GM23338 (cell line): Measurements from ENCODE around the gene PARP11. TPM values are rescaled to one million over a fixed set of nuclear protein-coding genes. Genes with fewer than 3 reads are reported as not detected.

ENCODE experiments used
- ATAC-seq: fragments of 200-7000 bp; cut with Tn5 transposase; 3 replicates; pipeline ENCODE4 v1.9.1; 2020
- DNase-seq: peaks from one replicate; pipeline ENCODE4 v3.0.0-alpha.2; 2015; ENCODE audit warnings: low spot score
- H2AFZ ChIP-seq: fragments of 200-600 bp; sonication (generic); 2 replicates; pipeline ENCODE4 v1.8.0; 2016; ENCODE audit warnings: antibody characterized with exemption, mild to moderate bottlenecking, moderate library complexity
- H3F3A ChIP-seq: fragments of 200-600 bp; sonication (generic); replicated peaks from 2 replicates; pipeline ENCODE4 v1.8.0; 2017; ENCODE audit warnings: antibody characterized with exemption, mixed run types, low read depth
- H3K27ac ChIP-seq: fragments of 200-600 bp; sonication (generic); 2 replicates; pipeline ENCODE4 v1.6.1; 2016; ENCODE audit warnings: low read depth
- H3K27me3 ChIP-seq: fragments of 200-600 bp; sonication (generic); 2 replicates; pipeline ENCODE4 v1.8.0; 2016; ENCODE audit warnings: mild to moderate bottlenecking, mixed run types, moderate library complexity; ENCODE audit not compliant: insufficient read depth
- H3K36me3 ChIP-seq: fragments of 200-600 bp; sonication (generic); 2 replicates; pipeline ENCODE4 v1.8.0; 2016; ENCODE audit warnings: mild to moderate bottlenecking; ENCODE audit not compliant: insufficient read depth
- H3K4me1 ChIP-seq: fragments of 200-600 bp; sonication (generic); 2 replicates; pipeline ENCODE4 v1.8.0; 2016; ENCODE audit warnings: mild to moderate bottlenecking, moderate library complexity; ENCODE audit not compliant: insufficient read depth
- H3K4me2 ChIP-seq: fragments of 200-600 bp; sonication (generic); 2 replicates; pipeline ENCODE4 v1.7.1; 2017; ENCODE audit warnings: mixed run types
- H3K4me3 ChIP-seq: fragments of 200-600 bp; sonication (generic); 2 replicates; pipeline ENCODE4 v1.6.1; 2016; ENCODE audit warnings: mixed run types
- H3K79me2 ChIP-seq: fragments of 200-600 bp; sonication (generic); replicated peaks from 2 replicates; pipeline ENCODE4 v1.8.0; 2017; ENCODE audit warnings: mild to moderate bottlenecking; ENCODE audit not compliant: insufficient read depth
- H3K9me2 ChIP-seq: fragments of 200-600 bp; sonication (generic); 2 replicates; pipeline ENCODE4 v1.8.0; 2017; ENCODE audit not compliant: insufficient read depth
- H4K20me1 ChIP-seq: fragments of 200-600 bp; sonication (generic); replicated peaks from 2 replicates; pipeline ENCODE4 v1.8.0; 2017; ENCODE audit warnings: mild to moderate bottlenecking; ENCODE audit not compliant: insufficient read depth
- H3K27ac Mint-ChIP-seq: 2 replicates; pipeline ENCODE4 v1.8.0; 2020; ENCODE audit warnings: inconsistent platforms, mild to moderate bottlenecking, moderate library complexity, mixed read lengths
- H3K27me3 Mint-ChIP-seq: 3 replicates; pipeline ENCODE4 v1.8.0; 2022; ENCODE audit warnings: low read depth, mild to moderate bottlenecking, moderate library complexity, mixed read lengths, inconsistent platforms; ENCODE audit not compliant: insufficient read depth, poor library complexity
- H3K36me3 Mint-ChIP-seq: 3 replicates; pipeline ENCODE4 v1.8.0; 2021; ENCODE audit warnings: low read depth, mild to moderate bottlenecking, inconsistent platforms, moderate library complexity, mixed read lengths
- H3K4me1 Mint-ChIP-seq: 3 replicates; pipeline ENCODE4 v1.8.0; 2020; ENCODE audit warnings: mild to moderate bottlenecking, inconsistent platforms, mixed read lengths
- H3K4me3 Mint-ChIP-seq: 3 replicates; pipeline ENCODE4 v1.8.0; 2021; ENCODE audit warnings: moderate library complexity, mild to moderate bottlenecking, inconsistent platforms, mixed read lengths
- H3K9me3 Mint-ChIP-seq: 3 replicates; pipeline ENCODE4 v1.8.0; 2020; ENCODE audit warnings: moderate library complexity, mild to moderate bottlenecking, inconsistent platforms, mixed read lengths
- CREB1 ChIP-seq: fragments of 250-450 bp; sonication (Bioruptor Pico); IDR thresholded peaks from 2 replicates; pipeline ENCODE4 v1.5.0; 2020; ENCODE audit warnings: low read depth, mild to moderate bottlenecking, moderate library complexity
- EZH2 ChIP-seq: fragments of 200-600 bp; sonication (generic); IDR thresholded peaks from one replicate; pipeline ENCODE4 v1.8.0; 2017; ENCODE audit warnings: antibody characterized with exemption, mild to moderate bottlenecking, low read depth; ENCODE audit not compliant: unreplicated experiment
- EZH2phosphoT487 ChIP-seq: fragments of 200-600 bp; sonication (generic); IDR thresholded peaks from one replicate; pipeline ENCODE4 v1.8.1; 2018; ENCODE audit warnings: antibody characterized with exemption; ENCODE audit not compliant: unreplicated experiment
- JUNB ChIP-seq: IDR thresholded peaks from one replicate; pipeline ENCODE4 v1.6.1; 2016; ENCODE audit warnings: antibody characterized with exemption; ENCODE audit not compliant: unreplicated experiment
- POLR2AphosphoS5 ChIP-seq: IDR thresholded peaks from 2 replicates; pipeline ENCODE4 v1.6.1; 2016; ENCODE audit warnings: antibody characterized with exemption, low read depth
- STAT1 ChIP-seq: IDR thresholded peaks from one replicate; pipeline ENCODE4 v1.6.1; 2016; ENCODE audit warnings: antibody characterized with exemption; ENCODE audit not compliant: unreplicated experiment
- polyA plus RNA-seq: library from polyadenylated mRNA; unstranded; fragments of >200 nt; fragmentation: Nextera tagmentation; extraction: Ambion mirVana; gene quantifications from 2 replicates; pipeline ENCODE4 v1.2.1, GENCODE V29; 2016
- total RNA-seq: library from RNA; depleted of rRNA; stranded (reverse); fragments of >200 nt; shearing (Covaris generic); gene quantifications from 2 replicates; pipeline ENCODE4 v1.2.3, GENCODE V29; 2014
- TF ChIP-seq, protein P1 (sequence below): fragments of 250-450 bp; sonication (Bioruptor Pico); IDR thresholded peaks from 2 replicates; pipeline ENCODE4 v1.5.0; 2020; ENCODE audit warnings: mild to moderate bottlenecking, moderate library complexity

The PARP11 gene
- total and polyA plus RNA-seq, 2 experiments from 2014 or later, result 4.8 to 11.5 TPM

DNA sequence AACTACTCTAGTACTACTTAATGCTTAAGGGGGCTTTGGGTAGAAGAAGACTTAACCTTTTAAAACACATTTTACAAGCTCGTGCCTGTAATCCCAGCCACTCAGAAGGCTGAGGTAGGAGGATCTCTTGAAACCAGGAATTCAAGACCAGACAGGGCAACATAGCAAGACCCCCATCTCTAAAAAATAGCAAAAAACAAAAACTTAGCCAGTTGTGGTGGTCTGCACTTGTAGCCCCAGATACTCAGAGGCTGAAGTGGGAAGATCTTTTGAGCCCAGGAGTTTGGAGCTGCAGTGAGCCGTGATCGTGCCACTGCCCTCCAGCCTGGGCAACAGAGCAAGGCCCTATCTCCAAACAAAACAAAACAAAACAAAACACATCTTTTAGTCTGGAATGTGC is 39.7 kb upstream of the PARP11 start (continued):
- TF ChIP-seq, protein P1, sequence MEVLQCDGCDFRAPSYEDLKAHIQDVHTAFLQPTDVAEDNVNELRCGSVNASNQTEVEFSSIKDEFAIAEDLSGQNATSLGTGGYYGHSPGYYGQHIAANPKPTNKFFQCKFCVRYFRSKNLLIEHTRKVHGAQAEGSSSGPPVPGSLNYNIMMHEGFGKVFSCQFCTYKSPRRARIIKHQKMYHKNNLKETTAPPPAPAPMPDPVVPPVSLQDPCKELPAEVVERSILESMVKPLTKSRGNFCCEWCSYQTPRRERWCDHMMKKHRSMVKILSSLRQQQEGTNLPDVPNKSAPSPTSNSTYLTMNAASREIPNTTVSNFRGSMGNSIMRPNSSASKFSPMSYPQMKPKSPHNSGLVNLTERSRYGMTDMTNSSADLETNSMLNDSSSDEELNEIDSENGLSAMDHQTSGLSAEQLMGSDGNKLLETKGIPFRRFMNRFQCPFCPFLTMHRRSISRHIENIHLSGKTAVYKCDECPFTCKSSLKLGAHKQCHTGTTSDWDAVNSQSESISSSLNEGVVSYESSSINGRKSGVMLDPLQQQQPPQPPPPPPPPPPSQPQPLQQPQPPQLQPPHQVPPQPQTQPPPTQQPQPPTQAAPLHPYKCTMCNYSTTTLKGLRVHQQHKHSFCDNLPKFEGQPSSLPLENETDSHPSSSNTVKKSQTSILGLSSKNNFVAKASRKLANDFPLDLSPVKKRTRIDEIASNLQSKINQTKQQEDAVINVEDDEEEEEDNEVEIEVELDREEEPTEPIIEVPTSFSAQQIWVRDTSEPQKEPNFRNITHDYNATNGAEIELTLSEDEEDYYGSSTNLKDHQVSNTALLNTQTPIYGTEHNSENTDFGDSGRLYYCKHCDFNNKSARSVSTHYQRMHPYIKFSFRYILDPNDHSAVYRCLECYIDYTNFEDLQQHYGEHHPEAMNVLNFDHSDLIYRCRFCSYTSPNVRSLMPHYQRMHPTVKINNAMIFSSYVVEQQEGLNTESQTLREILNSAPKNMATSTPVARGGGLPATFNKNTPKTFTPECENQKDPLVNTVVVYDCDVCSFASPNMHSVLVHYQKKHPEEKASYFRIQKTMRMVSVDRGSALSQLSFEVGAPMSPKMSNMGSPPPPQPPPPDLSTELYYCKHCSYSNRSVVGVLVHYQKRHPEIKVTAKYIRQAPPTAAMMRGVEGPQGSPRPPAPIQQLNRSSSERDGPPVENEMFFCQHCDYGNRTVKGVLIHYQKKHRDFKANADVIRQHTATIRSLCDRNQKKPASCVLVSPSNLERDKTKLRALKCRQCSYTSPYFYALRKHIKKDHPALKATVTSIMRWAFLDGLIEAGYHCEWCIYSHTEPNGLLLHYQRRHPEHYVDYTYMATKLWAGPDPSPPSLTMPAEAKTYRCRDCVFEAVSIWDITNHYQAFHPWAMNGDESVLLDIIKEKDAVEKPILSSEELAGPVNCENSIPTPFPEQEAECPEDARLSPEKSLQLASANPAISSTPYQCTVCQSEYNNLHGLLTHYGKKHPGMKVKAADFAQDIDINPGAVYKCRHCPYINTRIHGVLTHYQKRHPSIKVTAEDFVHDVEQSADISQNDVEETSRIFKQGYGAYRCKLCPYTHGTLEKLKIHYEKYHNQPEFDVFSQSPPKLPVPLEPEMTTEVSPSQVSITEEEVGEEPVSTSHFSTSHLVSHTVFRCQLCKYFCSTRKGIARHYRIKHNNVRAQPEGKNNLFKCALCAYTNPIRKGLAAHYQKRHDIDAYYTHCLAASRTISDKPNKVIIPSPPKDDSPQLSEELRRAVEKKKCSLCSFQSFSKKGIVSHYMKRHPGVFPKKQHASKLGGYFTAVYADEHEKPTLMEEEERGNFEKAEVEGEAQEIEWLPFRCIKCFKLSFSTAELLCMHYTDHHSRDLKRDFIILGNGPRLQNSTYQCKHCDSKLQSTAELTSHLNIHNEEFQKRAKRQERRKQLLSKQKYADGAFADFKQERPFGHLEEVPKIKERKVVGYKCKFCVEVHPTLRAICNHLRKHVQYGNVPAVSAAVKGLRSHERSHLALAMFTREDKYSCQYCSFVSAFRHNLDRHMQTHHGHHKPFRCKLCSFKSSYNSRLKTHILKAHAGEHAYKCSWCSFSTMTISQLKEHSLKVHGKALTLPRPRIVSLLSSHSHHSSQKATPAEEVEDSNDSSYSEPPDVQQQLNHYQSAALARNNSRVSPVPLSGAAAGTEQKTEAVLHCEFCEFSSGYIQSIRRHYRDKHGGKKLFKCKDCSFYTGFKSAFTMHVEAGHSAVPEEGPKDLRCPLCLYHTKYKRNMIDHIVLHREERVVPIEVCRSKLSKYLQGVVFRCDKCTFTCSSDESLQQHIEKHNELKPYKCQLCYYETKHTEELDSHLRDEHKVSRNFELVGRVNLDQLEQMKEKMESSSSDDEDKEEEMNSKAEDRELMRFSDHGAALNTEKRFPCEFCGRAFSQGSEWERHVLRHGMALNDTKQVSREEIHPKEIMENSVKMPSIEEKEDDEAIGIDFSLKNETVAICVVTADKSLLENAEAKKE, result no peak
- no peak for TF ChIP-seq EZH2
- TF ChIP-seq EZH2phosphoT487, result no peak

DNA sequence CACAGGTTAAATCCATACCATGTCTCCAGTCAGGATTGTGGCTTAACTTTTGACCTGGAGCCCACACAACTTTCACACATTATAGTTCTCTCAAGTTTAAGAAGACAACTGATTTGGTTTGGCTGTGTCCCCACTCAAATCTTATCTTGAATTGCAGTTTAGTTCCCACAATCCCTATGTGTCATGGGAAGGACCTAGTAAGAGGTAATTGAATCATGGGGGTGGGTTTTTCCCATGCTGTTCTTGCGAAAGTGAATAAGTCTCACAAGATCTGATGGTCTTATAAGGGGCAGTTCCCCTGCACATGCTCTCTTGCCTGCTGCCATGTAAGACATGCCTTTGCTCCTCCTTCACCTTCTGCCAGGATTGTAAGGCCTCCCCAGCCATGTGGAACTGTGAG is 38.2 kb upstream of the PARP11 start:
- H2AFZ ChIP-seq, result no peak overlapping the region
- H3K27me3 ChIP-seq, result no peaks in the 10 kb centered on the region
- Mint-ChIP-seq H3K9me3 (peaks cover 15% of the 10 kb centered on the region), H3K36me3 (peaks cover 6% of the 10 kb centered on the region), H3K27me3 (peaks cover 4% of the 10 kb centered on the region), H3K27ac (no peak overlapping the region), H3K4me3 (no peak overlapping the region), H3K4me1 (peaks cover 17% of the 10 kb centered on the region)
- H3K36me3 ChIP-seq, result no peaks in the 10 kb centered on the region
- H3K79me2 ChIP-seq, result no peaks in the 10 kb centered on the region
- 0 out of 2 replicates have a peak, but pooled peaks cover 3% of the 10 kb centered on the region for H3K9me2 ChIP-seq
- no peak for DNase-seq
- H3K27ac ChIP-seq, result no peak overlapping the region
- no peak overlapping the region for H3K4me3 ChIP-seq
- H4K20me1 ChIP-seq, result no peaks in the 10 kb centered on the region
- H3K4me2 ChIP-seq, result no peak overlapping the region
- TF ChIP-seq CREB1 (no peak), POLR2AphosphoS5 (no peak), STAT1 (no peak), JUNB (no peak)
- ATAC-seq, result no peak
- peaks cover 10% of the 10 kb centered on the region; the same call in 1 of the 2 replicates for H3K4me1 ChIP-seq
- no peaks in the 10 kb centered on the region for H3F3A ChIP-seq
